CD4-positive, alpha-beta T cell treated with Interleukin-6 at 100 ng/mL for 8 hours (primary cell): ENCODE measurements around the gene ADAMTSL5.
"Not testable (repeated sequence)": the region's sequence is repeated elsewhere in the genome, so short reads cannot be mapped to it uniquely, and the experiment has no call there.

ENCODE experiments used
- DNase-seq: peaks from one replicate; pipeline ENCODE4 v3.0.0-alpha.2; 2020; ENCODE audit warnings: mixed read lengths, low spot score

The ADAMTSL5 gene

GRCh38 chr19:1511318-1512317 lies 1.2 kb downstream of the ADAMTSL5 start:
- no peak for DNase-seq

- no peak for DNase-seq
Measured at GRCh38 chr19:1510807-1511206, 2.0 kb downstream of the ADAMTSL5 start.

DNA sequence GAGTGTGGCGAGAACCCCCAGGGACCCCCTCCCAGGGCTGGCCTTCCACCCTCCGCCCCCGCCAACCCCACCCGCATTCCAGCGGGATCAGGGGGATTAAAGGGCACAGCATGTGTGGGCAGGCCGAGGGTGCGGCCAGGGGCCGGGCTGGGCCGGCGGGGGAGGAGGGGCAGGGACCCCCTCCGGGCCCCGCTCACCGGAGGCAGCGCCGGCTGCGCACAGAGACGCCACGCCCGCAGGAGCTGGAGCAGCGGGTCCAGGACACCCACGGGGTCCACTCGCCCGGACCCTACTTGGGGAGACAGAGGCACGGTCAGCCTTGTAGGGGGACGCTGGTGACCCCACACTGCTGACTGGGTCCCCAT lies 2.4 kb downstream of the ADAMTSL5 start:
- no peak for DNase-seq

DNA sequence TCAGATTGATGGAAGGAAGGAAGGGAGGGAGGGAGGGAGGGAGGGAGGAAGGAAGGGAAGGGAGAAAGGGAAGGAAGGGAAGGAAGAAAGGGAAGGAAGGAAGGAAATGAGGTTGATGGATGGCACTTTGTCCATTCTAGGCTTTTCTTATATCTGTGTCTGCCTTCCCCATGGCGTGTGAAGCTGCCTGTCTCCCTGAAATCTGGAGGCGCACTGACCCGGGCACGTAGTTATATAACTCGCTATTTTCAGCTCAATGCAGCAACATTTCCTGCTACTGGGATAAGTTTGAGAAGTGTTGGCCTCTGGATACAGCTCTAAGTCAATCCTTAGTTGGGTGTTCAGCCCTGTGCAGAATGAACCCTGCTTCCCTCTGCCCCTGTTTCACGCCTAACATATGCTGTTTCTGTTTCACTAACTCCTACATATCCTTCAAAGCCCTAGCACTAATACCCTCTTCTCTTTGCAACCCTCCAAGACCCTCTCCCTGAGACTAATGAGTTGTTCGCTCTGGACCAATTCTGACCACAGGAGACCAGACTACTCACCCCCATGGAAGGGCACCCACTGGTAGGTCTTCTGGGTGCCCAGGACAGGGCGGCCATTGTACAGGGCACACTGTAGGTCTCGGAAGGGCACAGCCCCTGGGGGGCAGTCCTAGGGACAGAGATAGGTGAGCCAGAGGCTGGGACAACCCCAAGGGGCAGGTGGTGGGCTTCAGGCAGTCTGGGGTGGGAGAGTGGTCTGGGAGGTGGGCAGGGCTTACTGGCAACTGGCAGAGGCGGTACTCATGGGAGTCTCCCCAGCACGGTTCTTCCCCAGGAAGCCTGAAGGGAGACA lies 3.0 kb downstream of the ADAMTSL5 start:
- no peak for DNase-seq

DNA sequence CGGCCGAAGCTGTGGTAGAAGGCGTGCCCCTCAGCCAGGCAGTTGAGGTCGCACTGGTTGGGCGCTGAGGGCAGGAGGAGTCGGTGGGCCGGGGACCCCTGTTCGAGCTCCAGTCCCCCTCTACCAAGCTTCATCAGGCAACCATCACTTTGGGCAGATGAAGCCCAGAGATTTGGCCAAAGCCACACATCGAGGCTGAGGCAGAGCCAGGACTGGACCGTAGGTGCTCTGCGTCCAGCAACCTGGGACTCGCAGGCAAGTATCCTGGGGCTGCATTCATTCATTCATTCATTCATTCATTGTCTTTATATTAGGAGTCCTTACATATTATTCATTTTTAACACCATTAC lies 4.3 kb downstream of the ADAMTSL5 start:
- DNase-seq, result no peak

GRCh38 chr19:1507763-1508506 lies 4.9 kb downstream of the ADAMTSL5 start:
- peak; percentile 92 for DNase-seq

DNA sequence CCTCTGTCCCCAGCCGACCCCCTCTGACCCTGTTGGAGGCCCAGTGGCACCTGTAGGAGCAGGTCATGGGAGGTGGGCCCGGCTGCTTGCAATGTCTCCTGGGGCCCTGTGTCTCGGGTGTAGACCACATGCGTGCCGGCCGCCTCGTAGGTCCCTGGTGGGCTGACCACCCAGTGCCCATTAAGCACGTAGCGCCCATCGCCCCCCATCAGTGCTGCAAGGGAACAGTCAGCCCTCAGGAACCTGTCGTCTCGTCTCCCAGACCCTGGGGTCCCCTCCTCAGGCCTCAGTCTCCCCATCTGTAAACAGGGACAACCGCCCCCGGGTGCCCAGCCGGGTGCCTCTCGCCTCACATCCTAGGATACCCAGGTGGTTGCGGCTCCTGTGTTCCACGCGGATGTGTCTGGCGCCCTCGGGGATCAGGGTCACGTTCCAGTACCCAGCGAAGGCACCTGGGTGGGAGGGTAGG lies 5.6 kb downstream of the ADAMTSL5 start:
- no peak for DNase-seq

DNA sequence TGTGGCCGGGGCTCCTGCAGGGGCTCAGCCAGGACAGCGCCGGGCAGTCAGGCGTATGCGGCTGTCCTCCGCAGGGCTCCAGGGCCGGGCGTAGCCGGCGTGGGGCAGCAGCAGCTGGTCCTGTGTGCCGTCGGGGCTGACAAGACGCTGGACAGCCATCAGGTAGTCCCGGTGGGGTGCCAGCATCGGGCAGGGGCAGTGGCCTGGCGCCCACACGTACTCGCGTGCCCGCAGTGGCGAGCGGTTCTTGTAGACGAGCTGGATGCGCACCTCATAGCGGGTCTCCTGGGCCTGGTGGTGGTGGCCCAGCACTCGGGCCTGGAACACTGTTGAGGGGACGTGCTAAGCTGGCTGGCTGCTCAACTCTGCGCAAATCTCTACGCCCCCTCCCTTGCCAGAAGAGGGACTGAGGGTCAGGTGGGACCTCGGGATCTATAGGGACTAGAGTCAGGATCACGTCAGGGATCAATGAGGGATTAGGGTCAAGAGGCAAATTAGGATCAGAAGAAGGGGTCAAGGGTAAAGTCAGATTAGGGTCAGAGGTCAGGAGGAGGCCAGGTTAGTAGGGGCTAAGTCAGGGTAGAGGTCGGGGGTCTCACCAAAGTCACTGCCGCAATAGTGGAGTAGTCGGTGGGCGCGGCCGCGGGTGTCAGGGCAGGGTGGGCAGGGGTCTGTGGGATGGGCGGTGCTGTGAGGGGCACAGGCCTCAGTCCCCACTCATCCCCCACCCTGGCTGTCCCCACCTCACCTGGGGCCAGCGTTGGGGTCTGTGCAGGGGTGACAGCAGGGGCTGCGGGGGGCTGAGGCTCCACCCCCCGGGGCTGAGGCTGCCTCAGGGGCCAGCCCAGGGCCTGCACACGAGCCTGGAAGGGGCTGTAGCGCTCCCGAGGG lies 6.6 kb downstream of the ADAMTSL5 start:
- DNase-seq, result no peak

- no peak for DNase-seq
Measured at GRCh38 chr19:1505012-1505411, 7.8 kb downstream of the ADAMTSL5 start.

DNA sequence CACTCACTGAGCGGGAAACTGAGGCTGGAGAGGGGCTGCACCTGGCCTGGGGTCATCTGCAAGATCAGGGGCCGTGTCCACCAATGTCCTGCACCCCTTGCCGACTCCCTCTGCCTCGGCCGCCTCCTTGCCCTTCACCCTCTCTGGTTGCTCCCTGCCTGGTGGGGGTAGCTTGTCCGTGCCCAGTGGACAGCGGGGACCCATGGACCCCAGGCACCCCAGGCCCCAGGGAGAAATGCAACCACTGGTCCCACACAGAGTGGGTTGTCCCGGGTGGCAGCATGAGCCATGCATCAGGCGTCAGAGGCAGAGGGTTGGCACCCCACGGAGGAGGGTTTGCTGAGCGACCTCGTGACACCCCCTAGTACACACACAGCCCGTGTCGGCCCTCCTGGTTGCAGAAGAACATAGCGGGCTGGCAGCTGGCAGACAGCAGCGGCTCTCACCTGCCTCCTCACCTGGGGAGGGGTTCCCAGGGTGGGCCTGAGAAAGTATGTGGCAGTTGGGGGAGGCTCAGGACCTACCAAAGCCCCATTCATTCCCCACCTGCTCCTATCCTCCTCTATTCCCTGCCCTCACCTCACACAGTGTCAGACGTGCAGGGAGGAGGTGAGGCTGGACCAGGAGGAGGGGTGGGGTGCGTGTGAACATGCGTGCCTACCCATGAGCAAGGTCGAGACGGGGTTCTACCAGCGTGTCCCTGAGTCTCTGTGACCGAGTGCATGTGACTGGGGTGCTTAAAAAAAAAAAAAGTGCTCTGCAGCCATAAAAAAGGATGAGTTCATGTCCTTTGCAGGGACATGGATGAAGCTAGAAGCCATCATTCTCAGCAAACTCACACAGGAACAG lies 8.7 kb downstream of the ADAMTSL5 start:
- DNase-seq, result no peak

DNA sequence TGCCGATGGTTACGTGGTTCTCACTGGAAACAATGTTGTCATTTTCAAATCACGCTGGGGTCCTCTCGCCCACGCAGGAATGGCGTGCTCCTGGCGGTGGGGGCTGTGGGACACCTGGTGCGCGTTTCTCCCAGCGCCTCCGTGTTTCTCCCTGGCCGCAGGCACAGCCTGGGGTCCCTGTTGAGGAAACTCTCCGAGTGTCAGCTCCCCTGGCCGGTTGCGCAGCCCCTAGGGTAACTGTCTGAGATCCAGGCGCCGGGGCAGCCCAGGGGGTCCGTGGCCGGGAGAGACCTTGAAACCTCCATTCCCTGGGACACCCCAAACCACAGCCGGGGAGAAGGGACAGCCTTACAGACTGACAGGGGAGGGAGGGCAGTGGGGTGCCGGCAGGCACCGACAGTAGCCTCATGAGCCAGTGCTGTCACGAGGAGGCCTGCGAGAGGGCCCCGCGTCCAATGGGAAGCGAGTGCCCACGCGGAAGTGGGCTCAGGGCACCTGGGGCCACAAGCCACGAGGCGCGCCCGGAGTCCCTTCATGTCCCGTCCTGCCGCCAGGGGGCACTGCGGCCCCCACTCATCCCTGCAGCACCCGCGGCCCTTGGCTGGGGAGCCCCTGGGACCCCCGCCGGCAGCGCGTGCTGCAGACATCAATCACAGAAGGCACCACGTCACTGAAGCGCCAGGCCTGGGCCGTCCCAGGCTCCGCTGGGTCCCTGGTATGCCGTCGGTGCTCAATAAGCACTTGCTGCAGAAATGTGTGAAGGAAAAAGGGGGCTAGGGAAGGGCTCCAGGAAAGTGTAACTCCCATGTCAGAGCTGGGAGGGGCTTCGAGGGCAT lies 9.5 kb downstream of the ADAMTSL5 start:
- peak; percentile 57 for DNase-seq

DNA sequence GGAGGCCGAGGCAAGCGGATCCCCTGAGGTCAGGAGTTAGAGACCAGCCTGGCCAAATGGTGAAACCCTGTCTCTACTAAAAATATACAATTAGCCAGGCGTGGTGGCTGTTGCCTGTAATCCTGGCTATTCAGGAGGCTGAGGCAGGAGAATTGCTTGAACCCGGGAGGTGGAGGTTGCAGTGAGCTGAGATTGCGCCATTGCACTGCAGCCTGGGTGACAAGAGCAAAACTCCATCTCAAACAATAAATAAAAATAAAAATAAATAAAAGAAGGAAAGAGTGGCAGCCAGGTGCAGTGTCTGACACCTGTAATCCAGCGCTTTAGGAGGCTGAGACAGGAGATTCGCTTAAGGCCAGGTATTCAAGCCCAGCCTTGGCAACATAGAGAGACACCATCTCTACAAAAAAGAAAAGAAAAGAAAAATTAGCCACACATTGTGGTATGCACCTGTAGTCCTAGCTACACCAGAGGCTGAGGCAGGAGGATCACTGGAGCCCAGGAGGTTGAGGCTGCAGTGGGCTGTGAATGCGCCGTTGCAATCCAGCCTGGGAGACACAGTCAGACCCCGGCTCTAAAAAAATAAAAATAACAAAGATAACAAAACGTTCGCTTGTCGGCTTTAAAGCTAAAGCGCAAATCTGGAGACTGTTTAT lies 10.3 kb downstream of the ADAMTSL5 start:
- no peak for DNase-seq

GRCh38 chr19:1501200-1501595 lies 11.6 kb downstream of the ADAMTSL5 start:
- no peak for DNase-seq

GRCh38 chr19:1499231-1499630 lies 13.6 kb downstream of the ADAMTSL5 start:
- not testable (repeated sequence) for DNase-seq

DNA sequence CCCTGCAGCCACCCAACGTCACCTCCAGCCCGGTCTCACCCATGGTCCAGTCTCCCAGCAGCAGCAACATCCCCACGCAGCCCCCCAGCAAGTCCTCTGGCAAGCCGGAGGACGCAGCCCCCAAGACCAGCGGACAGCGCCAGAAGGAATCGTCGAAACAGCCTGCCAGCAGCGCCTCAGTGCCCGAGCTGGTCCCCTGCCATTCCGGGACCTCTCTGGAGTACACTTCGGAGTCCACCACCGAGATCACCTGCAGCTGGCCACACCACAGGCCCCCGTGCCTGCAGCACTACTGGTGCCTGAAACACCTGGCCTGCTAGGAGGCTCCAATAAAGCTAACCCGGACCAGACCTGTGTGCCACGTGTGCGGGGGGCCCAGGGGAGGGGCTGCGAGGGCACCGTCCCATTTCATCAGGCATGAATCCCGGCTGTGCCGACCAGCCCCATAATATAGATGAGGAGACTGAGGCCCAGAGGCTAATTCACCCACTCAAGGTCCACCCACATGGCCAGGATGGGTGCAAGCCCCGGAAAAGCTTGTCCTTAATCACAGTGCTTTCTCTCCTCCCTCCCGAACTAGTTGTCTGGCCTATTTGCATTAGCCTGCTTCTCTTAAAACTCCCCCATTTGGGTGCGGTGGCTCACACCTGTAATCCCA lies 15.1 kb downstream of the ADAMTSL5 start:
- DNase-seq, result no peak

- no peak for DNase-seq
Measured at GRCh38 chr19:1496714-1497577, 15.9 kb downstream of the ADAMTSL5 start.
